HG02610 (cell line): ENCODE results near the gene BLID.

ENCODE experiments used
- ATAC-seq: cut with Tn5 transposase; IDR thresholded peaks from one replicate; pipeline ENCODE4 v1.9.1; 2021; ENCODE audit warnings: mild to moderate bottlenecking, moderate library complexity; ENCODE audit not compliant: unreplicated experiment

The BLID gene

DNA sequence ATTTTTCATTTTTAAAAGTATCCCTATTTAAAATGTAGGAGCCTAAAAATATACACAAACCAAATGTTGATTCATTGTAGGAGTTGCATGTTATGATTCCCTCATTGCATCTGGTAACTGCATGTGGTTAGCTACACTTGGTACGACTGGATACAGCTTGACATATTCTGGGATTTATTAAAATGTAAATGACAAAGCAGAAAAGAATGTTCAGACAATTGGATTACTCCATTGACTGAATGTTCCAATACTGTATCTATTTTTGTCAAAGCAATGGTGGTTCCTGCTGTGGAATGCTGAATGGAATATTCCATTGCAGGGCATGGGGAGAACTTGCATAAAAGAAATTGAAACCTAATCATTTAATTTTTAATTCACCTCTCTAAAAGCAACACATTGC, 30.8 kb downstream of the BLID start:
- ATAC-seq, result no peak

DNA sequence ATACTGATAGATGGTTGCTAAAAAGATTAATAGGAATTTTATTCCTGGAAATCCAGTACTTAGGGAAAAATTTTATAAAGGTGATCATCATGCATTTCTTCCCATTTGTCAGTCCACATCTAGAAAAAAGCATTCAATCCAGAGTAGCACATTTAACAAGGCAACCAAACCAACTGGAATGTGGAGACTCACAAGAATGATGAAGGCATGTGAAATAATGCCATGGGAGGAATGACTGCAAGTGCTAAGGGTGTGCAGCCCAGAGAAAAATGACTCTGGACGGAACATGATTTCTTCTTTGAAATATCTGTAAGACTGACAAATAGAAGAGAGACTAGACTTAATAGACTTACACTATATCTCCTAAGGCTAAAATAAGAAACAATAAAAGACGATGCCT, 33.8 kb downstream of the BLID start:
- ATAC-seq, result no peak

DNA sequence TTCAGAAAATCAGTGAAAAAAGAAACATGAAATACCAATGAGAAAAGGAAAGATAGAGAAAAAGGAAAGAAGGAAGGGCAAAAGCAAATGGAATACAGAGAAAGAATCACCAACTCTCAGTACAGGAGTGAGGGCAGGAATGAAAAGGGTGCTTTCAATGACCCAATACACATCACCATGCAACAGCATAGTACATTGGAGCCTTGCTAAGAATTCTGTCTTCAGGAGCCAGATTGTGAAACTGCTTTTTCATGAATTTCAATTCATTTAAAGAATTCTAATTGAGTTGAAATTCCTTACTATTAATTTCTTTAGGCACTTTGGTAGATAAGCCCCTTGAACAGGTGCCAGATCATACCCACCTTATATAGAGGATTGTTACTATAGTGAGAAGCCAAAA, 34.9 kb downstream of the BLID start:
- no peak for ATAC-seq

DNA sequence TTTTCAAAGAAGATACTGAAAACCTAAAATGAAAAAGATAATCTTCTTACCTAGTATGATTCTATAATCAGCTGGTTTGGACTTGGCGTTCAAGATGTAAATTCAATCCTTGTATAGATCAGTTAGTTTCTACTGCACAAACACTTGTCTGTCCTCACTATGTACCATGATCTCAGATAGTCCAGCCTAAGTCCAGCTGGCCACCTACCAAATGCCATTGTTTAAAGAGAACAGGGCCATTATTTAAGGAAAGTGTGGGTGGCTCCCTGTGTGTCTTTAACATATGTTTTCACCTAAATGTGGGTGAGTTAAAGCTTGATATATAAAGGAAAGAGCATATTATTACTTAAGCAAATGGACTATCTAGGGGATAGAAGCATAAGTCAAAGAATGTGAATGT, 38.6 kb downstream of the BLID start:
- no peak for ATAC-seq

DNA sequence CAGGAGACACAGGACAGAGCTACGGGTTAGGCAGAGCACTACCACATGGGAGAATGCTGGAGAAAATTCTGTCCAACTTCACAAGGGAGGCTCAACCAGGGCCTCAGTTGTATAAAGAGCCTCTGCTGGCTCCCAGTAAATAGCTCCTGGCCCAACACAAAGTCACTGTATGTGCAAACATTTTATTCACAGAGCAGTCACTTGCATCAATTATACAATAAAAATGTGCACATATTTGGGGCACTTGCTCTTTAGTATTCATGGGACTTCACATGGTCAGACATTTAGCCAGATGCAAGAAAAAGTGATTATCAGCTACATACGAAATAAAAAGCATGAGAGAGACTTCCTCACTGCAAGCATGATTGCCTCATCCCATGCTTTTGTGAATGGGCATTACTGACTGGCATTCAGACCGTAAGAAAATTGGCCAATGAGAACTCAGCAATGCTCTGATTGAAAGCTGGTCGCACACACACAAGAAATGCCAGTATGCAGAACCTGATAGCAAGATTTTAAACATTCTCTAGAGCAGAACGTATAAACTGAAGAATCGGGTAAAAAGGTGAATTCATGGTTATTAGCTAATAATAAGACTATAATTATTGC, 39.4 kb downstream of the BLID start:
- ATAC-seq, result no peak

DNA sequence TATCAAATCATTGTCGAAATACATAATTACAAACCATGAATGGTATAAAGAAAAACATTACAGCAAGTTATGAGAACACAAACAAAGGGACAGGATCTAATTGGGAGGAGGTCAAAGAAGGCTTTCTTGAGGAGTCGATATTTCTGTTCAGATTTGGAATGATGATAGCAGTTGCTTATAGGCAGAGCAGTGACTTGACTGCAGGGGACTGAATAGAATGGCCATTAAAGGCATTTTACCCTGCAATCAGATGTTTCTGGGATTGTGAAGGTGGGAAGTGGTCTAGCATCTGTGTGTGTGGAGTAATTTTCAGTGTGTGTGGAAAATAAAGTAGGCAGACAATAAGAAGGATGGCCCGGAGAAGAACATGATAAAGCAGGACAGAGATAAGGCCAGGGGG, 41.0 kb downstream of the BLID start:
- ATAC-seq, result no peak

DNA sequence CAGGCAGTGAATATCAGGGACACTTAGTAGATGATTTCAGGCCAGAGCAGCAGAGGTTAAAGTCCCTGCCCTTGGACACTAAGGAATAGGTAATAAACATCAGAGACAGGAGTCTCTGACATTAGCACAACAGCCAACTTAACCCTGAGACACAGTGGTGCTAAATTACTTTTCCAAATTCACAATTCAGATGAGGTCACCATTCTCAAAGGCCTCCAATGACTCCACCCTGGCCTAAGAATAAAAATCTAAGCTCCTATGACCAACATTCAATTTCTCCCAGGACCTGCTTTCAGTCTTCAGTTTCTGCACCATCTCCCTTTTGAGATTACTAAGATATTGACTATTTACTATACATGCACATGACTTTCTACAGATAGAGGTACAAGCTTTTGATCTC, 42.0 kb downstream of the BLID start:
- no peak for ATAC-seq

DNA sequence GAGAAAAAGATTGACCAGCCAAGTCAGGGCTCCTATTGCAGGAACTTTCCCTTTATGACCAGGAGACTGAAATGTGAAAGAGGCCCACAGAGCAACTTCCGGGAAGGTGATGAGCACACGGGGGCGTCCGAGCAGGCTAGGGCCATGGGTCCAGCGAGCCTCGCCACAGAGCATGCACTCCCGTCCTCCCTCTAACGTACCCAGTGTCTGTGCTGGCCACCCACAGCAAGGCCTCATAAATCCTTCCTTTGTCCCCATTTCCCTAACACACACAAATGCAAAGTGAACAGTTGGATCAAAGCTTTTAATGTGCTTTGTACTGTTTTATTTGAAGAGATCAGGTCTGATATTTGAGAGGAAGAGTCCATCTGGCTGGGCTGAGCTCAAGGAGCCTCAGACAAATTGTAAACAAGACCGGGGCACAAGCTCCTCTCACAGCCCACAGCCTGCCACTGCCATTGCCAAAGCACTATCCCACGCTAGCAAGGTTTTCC, 44.3 kb downstream of the BLID start:
- ATAC-seq, result no peak

DNA sequence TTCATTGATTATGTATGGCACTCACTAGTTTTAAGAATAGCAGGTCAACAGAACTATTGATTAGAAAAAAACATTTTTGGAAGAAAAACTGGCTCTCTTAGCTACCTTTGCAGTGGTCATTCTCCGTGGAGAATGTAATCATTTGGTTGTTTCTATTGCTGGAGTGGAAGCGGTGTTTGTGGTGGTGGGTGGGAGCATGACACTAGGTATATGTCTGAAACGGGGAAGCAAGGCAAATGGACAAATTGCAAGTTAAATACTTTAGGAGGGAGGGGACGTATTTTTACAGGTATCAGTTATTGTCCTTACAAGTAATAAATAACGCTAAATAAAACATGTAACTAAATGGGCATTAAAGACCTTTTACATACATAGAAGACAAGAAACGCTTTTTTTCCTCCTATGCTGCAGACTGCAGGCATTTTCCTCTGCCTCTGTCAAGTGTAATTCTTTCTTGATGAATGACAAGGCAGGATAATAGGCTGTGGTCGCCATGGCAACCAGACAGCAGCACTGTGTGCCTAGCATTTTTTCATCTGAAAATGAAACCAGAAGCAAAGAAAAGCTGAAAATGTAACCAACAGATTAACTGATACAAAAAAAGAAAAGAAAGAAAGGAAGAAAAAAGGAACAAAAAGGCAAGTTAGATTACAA, 46.2 kb downstream of the BLID start:
- ATAC-seq, result no peak

DNA sequence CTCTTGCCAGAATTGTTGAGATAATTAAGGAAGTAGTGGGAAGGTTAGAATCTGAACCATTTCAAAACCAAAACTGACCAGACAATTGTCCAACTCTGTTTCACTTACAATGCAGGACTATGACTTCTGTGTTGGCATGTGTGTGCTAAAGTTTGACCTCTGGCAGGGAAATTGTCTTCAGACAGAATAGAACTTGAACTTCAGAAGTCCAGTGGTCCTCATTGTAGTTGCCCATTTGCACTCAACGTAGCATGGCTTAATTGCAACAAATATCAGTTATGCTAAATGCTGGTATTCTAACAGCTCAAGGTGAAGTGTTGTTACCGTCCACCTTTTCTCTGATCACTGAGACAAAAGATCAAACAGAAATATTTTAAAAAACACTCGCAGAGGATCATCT, 47.2 kb downstream of the BLID start:
- ATAC-seq, result no peak

DNA sequence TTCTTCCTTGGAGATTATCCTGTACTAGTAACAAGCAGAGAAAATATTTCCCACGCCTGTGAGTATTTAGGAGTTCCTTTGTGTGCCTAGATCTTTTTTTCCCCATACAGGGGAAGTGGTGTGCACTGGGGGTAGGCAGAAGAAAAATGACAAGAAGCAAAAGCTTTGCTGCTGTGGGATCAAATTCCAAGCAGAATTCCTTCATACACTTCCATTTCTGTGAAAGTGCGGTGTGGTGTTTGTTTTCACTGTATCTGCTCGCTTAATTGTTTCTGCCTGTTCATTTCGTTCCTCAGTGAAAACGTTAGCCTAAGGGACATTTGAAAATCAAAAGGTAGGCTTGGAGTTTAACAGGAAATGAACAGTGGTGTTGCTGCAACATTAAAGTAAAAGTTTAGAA, 47.9 kb downstream of the BLID start:
- ATAC-seq, result no peak
